Suprapubic skin (tissue), 3 donors: ENCODE data around the gene ZNF652.

Experiments
- CTCF ChIP-seq, 2 donors: fragments of 200-600 bp in 1 of 2; fragments of 450-650 bp in 1 of 2; sonication (generic) in 1 of 2; IDR thresholded peaks; one replicate each; pipeline ENCODE4 v1.5.1; 2016 to 2019; ENCODE audit warnings: antibody characterized with exemption in 2 of 2, mild to moderate bottlenecking in 1 of 2, moderate library complexity in 1 of 2
- EP300 ChIP-seq: sonication (generic); formaldehyde crosslinking; IDR thresholded peaks from one replicate; pipeline ENCODE4 v1.6.1; 2017; ENCODE audit warnings: antibody characterized with exemption
- POLR2A ChIP-seq, 2 donors: fragments of 450-650 bp; IDR thresholded peaks; one replicate each; pipeline ENCODE4 v1.6.1; 2017; ENCODE audit warnings: antibody characterized with exemption in 2 of 2, mild to moderate bottlenecking in 2 of 2, moderate library complexity in 2 of 2

GRCh38 chr17:49372425-49372824 is 10.4 kb upstream of the ZNF652 start:
- TF ChIP-seq CTCF (IDR thresholded peaks at IDR 0.05) (no peak), EP300 (no peak), POLR2A (IDR thresholded peaks at IDR 0.05) (no peak)
